OCI-LY1 (cell line): ENCODE measurements around the gene WRNIP1.

ENCODE experiments used
- EZH2 ChIP-seq: fragments of 200-600 bp; sonication (generic), shearing (Covaris generic); IDR thresholded peaks from 2 replicates; pipeline ENCODE4 v1.8.0; 2017; ENCODE audit warnings: borderline replicate concordance, mixed run types, mild to moderate bottlenecking, antibody characterized with exemption, low read length, moderate library complexity, mixed read lengths
- TF ChIP-seq, protein P1 (sequence below): fragments of 200-600 bp; sonication (generic), shearing (Covaris generic); IDR thresholded peaks from 2 replicates; pipeline ENCODE4 v1.5.1; 2017; ENCODE audit warnings: mild to moderate bottlenecking, antibody characterized with exemption, low read length, moderate library complexity, mixed read lengths

DNA sequence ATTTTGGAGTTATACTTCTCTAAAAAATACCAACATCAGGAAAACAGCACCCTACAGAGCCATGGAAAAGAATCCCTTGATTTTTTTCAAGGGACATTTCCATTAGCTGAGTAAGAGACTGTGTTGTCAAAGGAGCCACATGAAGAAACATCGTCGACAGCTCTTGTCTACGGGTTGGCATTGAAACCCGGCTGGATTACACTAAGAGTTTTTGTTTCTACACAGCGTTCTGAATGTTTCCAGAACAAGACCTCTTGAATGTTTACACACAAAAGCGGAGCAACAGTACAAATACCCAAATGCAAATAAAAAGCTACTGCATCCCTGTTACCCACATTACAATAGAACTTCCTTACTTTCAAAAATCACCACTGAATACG, 12.1 kb upstream of the WRNIP1 start:
- TF ChIP-seq, protein P1, sequence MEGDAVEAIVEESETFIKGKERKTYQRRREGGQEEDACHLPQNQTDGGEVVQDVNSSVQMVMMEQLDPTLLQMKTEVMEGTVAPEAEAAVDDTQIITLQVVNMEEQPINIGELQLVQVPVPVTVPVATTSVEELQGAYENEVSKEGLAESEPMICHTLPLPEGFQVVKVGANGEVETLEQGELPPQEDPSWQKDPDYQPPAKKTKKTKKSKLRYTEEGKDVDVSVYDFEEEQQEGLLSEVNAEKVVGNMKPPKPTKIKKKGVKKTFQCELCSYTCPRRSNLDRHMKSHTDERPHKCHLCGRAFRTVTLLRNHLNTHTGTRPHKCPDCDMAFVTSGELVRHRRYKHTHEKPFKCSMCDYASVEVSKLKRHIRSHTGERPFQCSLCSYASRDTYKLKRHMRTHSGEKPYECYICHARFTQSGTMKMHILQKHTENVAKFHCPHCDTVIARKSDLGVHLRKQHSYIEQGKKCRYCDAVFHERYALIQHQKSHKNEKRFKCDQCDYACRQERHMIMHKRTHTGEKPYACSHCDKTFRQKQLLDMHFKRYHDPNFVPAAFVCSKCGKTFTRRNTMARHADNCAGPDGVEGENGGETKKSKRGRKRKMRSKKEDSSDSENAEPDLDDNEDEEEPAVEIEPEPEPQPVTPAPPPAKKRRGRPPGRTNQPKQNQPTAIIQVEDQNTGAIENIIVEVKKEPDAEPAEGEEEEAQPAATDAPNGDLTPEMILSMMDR: no peak
- no peak for TF ChIP-seq EZH2
